B cell (primary cell): ENCODE measurements around the gene EPG5. TPM values are rescaled to one million over a fixed set of nuclear protein-coding genes. Genes with fewer than 3 reads are reported as not detected.

Source experiments
- ATAC-seq: fragments of 200-7000 bp; cut with Tn5 transposase; one replicate; pipeline ENCODE4 v1.10.0; 2021; ENCODE audit warnings: low read depth, mild to moderate bottlenecking, moderate number of reproducible peaks, moderate library complexity
- CTCF ChIA-PET: fragments of 350-600 bp; sonication (Branson Sonifier 250); formaldehyde crosslinking; loops from one replicate; lab custom pipeline; 2021; ENCODE audit warnings: antibody characterized with exemption, inconsistent platforms; lab: Charles Lee
- POLR2A ChIA-PET: fragments of 350-600 bp; sonication (Branson Sonifier 250); formaldehyde crosslinking; loops from one replicate; lab custom pipeline; 2021; ENCODE audit warnings: antibody characterized with exemption; lab: Charles Lee
- DNase-seq: peaks from one replicate; pipeline ENCODE4 v3.0.0; 2013
- H2AFZ ChIP-seq: 2 replicates; pipeline ENCODE4 v1.6.1; 2012; ENCODE audit warnings: mild to moderate bottlenecking, low read depth, low read length; ENCODE audit not compliant: insufficient read depth, poor library complexity, severe bottlenecking
- H3K27ac ChIP-seq, 2 donors: 1 replicate in 1 of 2; 2 replicates in 1 of 2; pipeline ENCODE4 v1.5.1; 2012 to 2013; ENCODE audit warnings: low read length in 2 of 2, mild to moderate bottlenecking in 2 of 2, moderate library complexity in 1 of 2
- H3K27me3 ChIP-seq, 4 experiments: fragments of 200-600 bp in 1 of 4; sonication (generic) in 1 of 4; replicated peaks in 1 of 4; 1 replicate in 2 of 4; 2 replicates in 2 of 4; pipeline versions ENCODE4 v1.6.1 to v1.7.0; 2013 to 2016; ENCODE audit warnings: low read length in 3 of 4, mild to moderate bottlenecking in 2 of 4, mixed read lengths in 1 of 4, moderate library complexity in 1 of 4; ENCODE audit not compliant: insufficient read depth in 4 of 4, control insufficient read depth in 3 of 4; ENCODE audit errors: control extremely low read depth in 1 of 4
- H3K36me3 ChIP-seq, 2 experiments: replicated peaks in 1 of 2; 1 replicate in 1 of 2; 2 replicates in 1 of 2; pipeline versions ENCODE4 v1.6.1 to v1.7.1; 2013; ENCODE audit warnings: low read length in 1 of 2; ENCODE audit not compliant: insufficient read depth in 2 of 2, control insufficient read depth in 1 of 2; ENCODE audit errors: control extremely low read depth in 1 of 2, extremely low read depth in 1 of 2
- H3K4me1 ChIP-seq, 2 donors: fragments of 200-600 bp in 1 of 2; sonication (generic) in 1 of 2; 1 replicate in 1 of 2; 2 replicates in 1 of 2; pipeline versions ENCODE4 v1.5.1 to v1.6.1; 2013 to 2017; ENCODE audit warnings: low read length in 2 of 2; ENCODE audit not compliant: control insufficient read depth in 2 of 2, insufficient read depth in 2 of 2
- H3K4me2 ChIP-seq: replicated peaks from 2 replicates; pipeline ENCODE3; 2012; ENCODE audit warnings: mild to moderate bottlenecking, low read depth, low read length; ENCODE audit not compliant: poor library complexity, severe bottlenecking
- H3K4me3 ChIP-seq, 5 experiments: fragments of 200-600 bp in 1 of 5; sonication (generic) in 1 of 5; 1 replicate in 3 of 5; 2 replicates in 2 of 5; pipeline versions ENCODE4 v1.5.1 to v1.7.0; 2011 to 2016; ENCODE audit warnings: low read length in 4 of 5, mild to moderate bottlenecking in 4 of 5, low read depth in 2 of 5, control low read depth in 1 of 5, moderate library complexity in 1 of 5; ENCODE audit not compliant: insufficient read depth in 1 of 5; ENCODE audit errors: control extremely low read depth in 1 of 5, extremely low read depth in 1 of 5
- H3K79me2 ChIP-seq: fragments of 200-600 bp; sonication (generic); one replicate; pipeline ENCODE4 v1.6.0; 2016; ENCODE audit warnings: low read length; ENCODE audit not compliant: control insufficient read depth, insufficient read depth
- H3K9ac ChIP-seq: fragments of 200-600 bp; sonication (generic); 2 replicates; pipeline ENCODE4 v1.6.1; 2017; ENCODE audit warnings: mild to moderate bottlenecking, low read length, moderate library complexity
- H3K9me3 ChIP-seq, 3 donors: one replicate each; pipeline versions ENCODE4 v1.6.1 to v1.7.1; 2013; ENCODE audit warnings: low read length in 2 of 3; ENCODE audit not compliant: control insufficient read depth in 2 of 3, insufficient read depth in 1 of 3; ENCODE audit errors: control extremely low read depth in 1 of 3
- H4K20me1 ChIP-seq: 2 replicates; pipeline ENCODE4 v1.6.0; 2012; ENCODE audit warnings: mild to moderate bottlenecking, low read length; ENCODE audit not compliant: insufficient read depth, control insufficient read depth, poor library complexity, severe bottlenecking
- H3K27ac Mint-ChIP-seq: one replicate; pipeline ENCODE4 v1.8.0; 2021; ENCODE audit warnings: mixed read lengths
- H3K27me3 Mint-ChIP-seq: one replicate; pipeline ENCODE4 v1.8.0; 2021; ENCODE audit warnings: mixed read lengths
- H3K4me1 Mint-ChIP-seq: one replicate; pipeline ENCODE4 v1.8.0; 2021; ENCODE audit warnings: mixed read lengths
- H3K4me3 Mint-ChIP-seq: one replicate; pipeline ENCODE4 v1.8.0; 2021; ENCODE audit warnings: mixed read lengths
- H3K9me3 Mint-ChIP-seq: one replicate; pipeline ENCODE4 v1.8.0; 2022; ENCODE audit warnings: mixed read lengths; ENCODE audit not compliant: insufficient read depth
- EZH2 ChIP-seq: IDR thresholded peaks from 2 replicates; pipeline ENCODE4 v1.6.1; 2012; ENCODE audit warnings: borderline replicate concordance, low read depth, mild to moderate bottlenecking, moderate library complexity, low read length; ENCODE audit not compliant: insufficient read depth, poor library complexity, severe bottlenecking
- WGBS: methylation state at CpG from one replicate; pipeline ENCODE4 v1.1.5; 2013; ENCODE audit warnings: missing lambda C conversion rate; ENCODE audit not compliant: insufficient coverage; 5-methylcytosine and 5-hydroxymethylcytosine counted together
- intact Hi-C: fragments of 100-400 bp; cut with micrococcal nuclease; formaldehyde crosslinking; loops from one replicate; pipeline ENCODE4 v1.10.0; 2022
- polyA plus RNA-seq: library from polyadenylated mRNA; depleted of rRNA; stranded (reverse); fragments of >200 nt; gene quantifications from 2 replicates; pipeline ENCODE4 v1.2.3, GENCODE V29; 2012
- total RNA-seq, 2 donors: library from RNA; stranded (reverse); fragments of 120-200 nt in 1 of 2; gene quantifications; 1 replicate in 1 of 2; 2 replicates in 1 of 2; pipeline versions ENCODE4 v1.2.3 to v1.2.4, GENCODE V29; 2013 to 2022
- TF ChIP-seq, protein P1 (sequence below): fragments of 200-600 bp; IDR thresholded peaks from one replicate; pipeline ENCODE4 v1.8.0; 2022; ENCODE audit warnings: antibody characterized with exemption, mild to moderate bottlenecking

Gene EPG5
- total and polyA plus RNA-seq, 2 donors (not counting 1 experiment from before 2014, with no cell fraction given) = 10.3 to 50.4 TPM

DNA sequence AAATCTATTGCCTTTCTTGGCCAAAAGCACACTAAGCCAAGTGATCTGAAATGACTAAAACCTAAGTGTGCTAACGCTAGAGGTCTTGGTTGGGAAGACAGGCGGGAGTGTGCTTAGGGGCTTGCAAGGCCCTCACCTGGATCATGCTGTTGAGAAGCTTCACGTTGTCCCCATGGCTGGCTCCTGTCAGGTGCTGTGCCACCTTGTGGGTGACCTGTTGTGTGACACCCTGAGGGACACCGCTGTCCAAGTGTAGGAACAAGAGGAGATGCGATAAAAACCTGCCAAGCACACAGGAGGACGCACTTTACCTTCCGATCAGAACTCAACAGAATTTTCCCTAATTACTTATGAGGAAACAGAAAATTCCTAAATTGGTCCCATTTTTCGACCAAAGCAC lies 50.8 kb downstream of the EPG5 start:
- no peak overlapping the region for H3K4me3 ChIP-seq
- H3K9me3 ChIP-seq = no peaks in the 10 kb centered on the region
- no peaks in the 10 kb centered on the region for H3K27me3 Mint-ChIP-seq
- WGBS = 93% methylated on average over 5 of the region's 8 CpGs
- H3K9ac ChIP-seq = no peak overlapping the region
- no peak overlapping the region for H3K27ac ChIP-seq
- no peaks in the 10 kb centered on the region for H3K9me3 Mint-ChIP-seq
- intact Hi-C loops = no loop called here
- H3K4me1 ChIP-seq = peaks cover 9 to 12% of the 10 kb centered on the region in 2 donors
- H3K4me2 ChIP-seq = no peak overlapping the region
- H3K27me3 ChIP-seq = no peaks in the 10 kb centered on the region
- peaks cover 17% of the 10 kb centered on the region for H3K4me1 Mint-ChIP-seq
- H3K4me3 Mint-ChIP-seq = no peak overlapping the region
- H2AFZ ChIP-seq = no peak overlapping the region
- peaks cover 28 to 74% of the 10 kb centered on the region in 2 experiments for H3K36me3 ChIP-seq
- no peak for DNase-seq
- no peaks in the 10 kb centered on the region for H4K20me1 ChIP-seq
- H3K27ac Mint-ChIP-seq = no peak overlapping the region
- no peak for TF ChIP-seq EZH2
- TF ChIP-seq, protein P1, sequence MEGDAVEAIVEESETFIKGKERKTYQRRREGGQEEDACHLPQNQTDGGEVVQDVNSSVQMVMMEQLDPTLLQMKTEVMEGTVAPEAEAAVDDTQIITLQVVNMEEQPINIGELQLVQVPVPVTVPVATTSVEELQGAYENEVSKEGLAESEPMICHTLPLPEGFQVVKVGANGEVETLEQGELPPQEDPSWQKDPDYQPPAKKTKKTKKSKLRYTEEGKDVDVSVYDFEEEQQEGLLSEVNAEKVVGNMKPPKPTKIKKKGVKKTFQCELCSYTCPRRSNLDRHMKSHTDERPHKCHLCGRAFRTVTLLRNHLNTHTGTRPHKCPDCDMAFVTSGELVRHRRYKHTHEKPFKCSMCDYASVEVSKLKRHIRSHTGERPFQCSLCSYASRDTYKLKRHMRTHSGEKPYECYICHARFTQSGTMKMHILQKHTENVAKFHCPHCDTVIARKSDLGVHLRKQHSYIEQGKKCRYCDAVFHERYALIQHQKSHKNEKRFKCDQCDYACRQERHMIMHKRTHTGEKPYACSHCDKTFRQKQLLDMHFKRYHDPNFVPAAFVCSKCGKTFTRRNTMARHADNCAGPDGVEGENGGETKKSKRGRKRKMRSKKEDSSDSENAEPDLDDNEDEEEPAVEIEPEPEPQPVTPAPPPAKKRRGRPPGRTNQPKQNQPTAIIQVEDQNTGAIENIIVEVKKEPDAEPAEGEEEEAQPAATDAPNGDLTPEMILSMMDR = no peak
- no peak for ATAC-seq
- POLR2A ChIA-PET = no interaction called here
- CTCF ChIA-PET = interaction anchor here (0.7 to 0.9 kb wide), 3 partner anchors 244 to 252 kb away, joined by 3 read pairs; no protein-coding TSS in a partner anchor
- no peaks in the 10 kb centered on the region for H3K79me2 ChIP-seq

DNA sequence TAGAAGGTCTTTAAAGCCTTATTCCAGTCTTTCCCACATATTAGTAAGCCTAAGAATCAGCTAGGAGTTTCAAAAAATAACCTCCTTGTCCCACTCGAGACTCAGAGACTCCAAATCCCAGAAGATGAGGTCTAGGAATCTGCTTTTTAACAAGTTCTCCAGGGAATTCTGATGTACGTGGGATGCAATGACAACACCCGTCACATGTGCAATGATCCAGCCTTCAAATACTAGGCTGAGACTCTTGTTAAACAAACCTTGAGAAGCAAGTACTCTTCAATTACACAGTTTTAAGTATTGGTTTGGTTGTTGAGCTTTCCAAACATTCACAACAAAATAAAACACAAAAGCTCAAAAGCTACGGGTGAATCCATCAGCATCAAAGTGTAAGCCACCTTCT lies 53.9 kb downstream of the EPG5 start:
- no peak overlapping the region for H2AFZ ChIP-seq
- Mint-ChIP-seq H3K4me3 (no peak overlapping the region), H3K4me1 (no peaks in the 10 kb centered on the region), H3K27ac (no peak overlapping the region), H3K27me3 (no peaks in the 10 kb centered on the region), H3K9me3 (no peaks in the 10 kb centered on the region)
- H3K9me3 ChIP-seq = no peaks in the 10 kb centered on the region
- H3K27ac ChIP-seq = no peak overlapping the region
- DNase-seq (no peak), ATAC-seq (no peak)
- H3K4me3 ChIP-seq = no peak overlapping the region
- H3K4me1 ChIP-seq = no peaks in the 10 kb centered on the region
- no CpG with 5 or more reads among the region's 4 CpGs for WGBS
- TF ChIP-seq, protein P1 = no peak
- TF ChIP-seq EZH2 = no peak
- no peak overlapping the region for H3K4me2 ChIP-seq
- intact Hi-C loops = no loop called here
- CTCF ChIA-PET = interaction anchor here (8.4 kb wide), 1 partner anchor 247 kb away, joined by 60 read pairs; no protein-coding TSS in a partner anchor
- POLR2A ChIA-PET = no interaction called here
- H3K79me2 ChIP-seq = no peaks in the 10 kb centered on the region
- H3K36me3 ChIP-seq = peaks cover 22 to 83% of the 10 kb centered on the region in 2 experiments
- no peaks in the 10 kb centered on the region for H4K20me1 ChIP-seq
- H3K27me3 ChIP-seq = no peaks in the 10 kb centered on the region
- H3K9ac ChIP-seq = no peak overlapping the region
